Measurements from ENCODE around the gene SERTAD4.

The SERTAD4 gene

GRCh38 chr1:210233495-210234328 is 1.1 kb downstream of the SERTAD4 start:
- DNase-seq = no peak

- no peak for DNase-seq
Measured at GRCh38 chr1:210234329-210234757, 1.7 kb downstream of the SERTAD4 start.

- DNase-seq = no peak
Measured at GRCh38 chr1:210235363-210236053, 2.9 kb downstream of the SERTAD4 start.

- DNase-seq = no peak
Measured at GRCh38 chr1:210236386-210236839, 3.8 kb downstream of the SERTAD4 start.

GRCh38 chr1:210236840-210237409 is 4.3 kb downstream of the SERTAD4 start:
- no peak for DNase-seq

GRCh38 chr1:210237479-210237878 is 4.9 kb downstream of the SERTAD4 start:
- DNase-seq = no peak

GRCh38 chr1:210237981-210238380 is 5.4 kb downstream of the SERTAD4 start:
- DNase-seq = no peak

- DNase-seq = peak; percentile 31 to 41
Measured at GRCh38 chr1:210239349-210240111, 6.9 kb downstream of the SERTAD4 start.

- no peak for DNase-seq
Measured at GRCh38 chr1:210241121-210241520, 8.5 kb downstream of the SERTAD4 start.

- DNase-seq = no peak
Measured at GRCh38 chr1:210244746-210245367, 12.3 kb downstream of the SERTAD4 start.

GRCh38 chr1:210246447-210246846 is 13.9 kb downstream of the SERTAD4 start:
- DNase-seq = no peak

- no peak for DNase-seq
Measured at GRCh38 chr1:210248341-210248740, 15.7 kb downstream of the SERTAD4 start.

GRCh38 chr1:210250665-210250997 is 18.0 kb downstream of the SERTAD4 start:
- peak; percentile 15 to 47 for DNase-seq

GRCh38 chr1:210250998-210251679 is 18.5 kb downstream of the SERTAD4 start:
- DNase-seq = peak; percentile 71 to 82

GRCh38 chr1:210251680-210252490 is 19.3 kb downstream of the SERTAD4 start:
- DNase-seq = no peak

GRCh38 chr1:210252621-210253051 is 20.0 kb downstream of the SERTAD4 start:
- DNase-seq = no peak

GRCh38 chr1:210254298-210254697 is 21.7 kb downstream of the SERTAD4 start:
- no peak for DNase-seq

GRCh38 chr1:210257698-210258529 is 25.3 kb downstream of the SERTAD4 start:
- no peak for DNase-seq

GRCh38 chr1:210259561-210259960 is 27.0 kb downstream of the SERTAD4 start:
- no peak for DNase-seq

- DNase-seq = no peak
Measured at GRCh38 chr1:210260096-210260495, 27.5 kb downstream of the SERTAD4 start.

Data from SHP77 (cell line).